PFSK-1 (cell line): Measurements from ENCODE around the gene COL5A2.

Experiments used
- SIN3A ChIP-seq: IDR thresholded peaks from 2 replicates; pipeline ENCODE4 v1.6.1; 2012; ENCODE audit warnings: mild to moderate bottlenecking, low read length, moderate library complexity, borderline replicate concordance; ENCODE audit not compliant: insufficient read depth
- TAF1 ChIP-seq: IDR thresholded peaks from 2 replicates; pipeline ENCODE4 v1.6.1; 2012; ENCODE audit warnings: low read length, control low read depth, borderline replicate concordance; ENCODE audit not compliant: insufficient read depth

DNA sequence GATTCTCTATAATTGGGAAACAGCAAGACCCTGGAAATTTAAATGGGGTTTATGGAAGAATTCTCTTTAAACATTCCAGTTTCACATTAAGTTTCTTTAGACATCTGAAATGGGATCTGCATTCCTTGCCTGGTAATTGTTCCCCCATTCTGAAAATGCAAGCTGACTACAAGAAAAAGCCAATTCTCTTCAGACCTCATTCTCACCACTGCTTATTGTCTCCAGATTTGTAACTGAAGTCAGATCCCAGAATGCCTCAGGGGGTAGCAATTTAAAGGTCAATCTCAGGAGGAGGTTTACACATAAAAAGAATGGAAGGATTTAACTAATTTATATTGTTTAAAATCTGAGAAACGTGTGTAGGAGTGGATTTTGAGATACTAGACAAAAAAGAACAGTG lies 164.2 kb downstream of the COL5A2 start:
- no peak for TF ChIP-seq TAF1
- TF ChIP-seq SIN3A: no peak
